HG03342 (cell line): ENCODE results near the gene LRP11.
"Not testable (repeated sequence)": the region's sequence is repeated elsewhere in the genome, so short reads cannot be mapped to it uniquely, and the experiment has no call there.

ENCODE experiments used
- ATAC-seq: cut with Tn5 transposase; IDR thresholded peaks from one replicate; pipeline ENCODE4 v1.9.1; 2021; ENCODE audit warnings: mild to moderate bottlenecking, moderate library complexity; ENCODE audit not compliant: unreplicated experiment

LRP11 gene

DNA sequence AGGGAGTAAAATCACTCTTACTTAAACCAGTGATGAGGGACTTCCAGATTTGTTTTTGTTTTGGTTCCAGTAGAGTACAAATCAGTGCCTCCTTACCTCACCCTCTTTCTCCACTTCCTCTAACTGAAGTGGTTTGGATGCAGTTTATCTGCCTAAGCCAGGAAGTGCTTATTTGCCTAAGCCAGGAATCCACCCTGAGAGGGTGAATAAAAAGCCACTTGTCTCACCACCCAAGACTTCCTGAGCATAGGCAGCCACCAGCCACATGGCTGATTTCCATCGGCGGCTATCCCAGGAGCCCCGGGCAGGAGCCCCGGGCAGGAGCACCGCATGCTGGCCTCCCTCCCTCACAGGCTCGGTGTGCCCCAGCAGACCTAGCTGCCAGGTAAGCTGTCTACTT, 12.0 kb downstream of the LRP11 start:
- peak; percentile 74 for ATAC-seq

DNA sequence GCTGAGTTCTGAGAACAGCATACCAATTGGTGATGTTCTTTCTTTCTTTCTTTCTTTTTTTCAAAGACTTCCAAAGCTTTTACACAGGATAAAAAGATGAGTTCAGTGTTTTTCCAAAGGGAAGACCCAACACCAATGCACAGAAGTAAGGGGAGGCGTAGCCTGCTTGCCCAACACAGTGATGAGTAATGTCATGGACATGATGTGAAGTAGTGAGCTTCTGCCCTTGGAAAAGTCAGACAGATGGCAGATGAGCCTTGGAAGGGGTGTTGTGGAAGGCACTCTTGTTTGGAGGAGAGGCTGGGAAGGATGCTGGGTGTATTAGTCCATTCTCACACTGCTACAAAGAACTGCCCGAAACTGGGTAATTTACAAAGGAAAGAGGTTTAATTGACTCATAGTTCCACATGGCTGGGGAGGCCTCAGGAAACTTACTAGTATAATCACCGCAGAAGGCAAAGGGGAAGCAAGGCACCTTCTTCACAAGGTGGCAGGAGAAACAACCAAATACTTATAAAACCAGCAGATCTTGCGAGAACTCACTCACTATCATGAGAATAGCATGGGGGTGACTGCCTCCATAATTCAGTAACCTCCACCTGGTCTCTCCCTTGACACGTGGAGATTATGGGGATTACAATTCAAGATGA, 12.6 kb downstream of the LRP11 start:
- ATAC-seq = no peak

DNA sequence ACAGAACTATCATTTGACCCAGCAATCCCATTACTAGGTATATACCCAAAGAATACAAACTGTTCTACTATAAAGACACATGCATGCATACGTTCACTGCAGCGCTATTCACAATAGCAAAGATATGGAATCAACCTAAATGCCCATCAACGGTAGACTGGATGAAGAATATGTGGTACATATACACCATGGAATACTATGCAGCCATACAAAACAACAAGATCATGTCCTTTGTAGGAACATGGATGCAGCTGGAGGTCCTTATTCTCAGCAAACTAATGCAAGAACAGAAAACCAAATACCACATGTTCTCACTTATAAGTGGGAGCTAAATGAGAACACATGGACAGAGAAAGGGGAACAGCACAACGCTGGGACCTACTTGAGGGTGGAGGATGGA, 15.8 kb downstream of the LRP11 start:
- ATAC-seq = not testable (repeated sequence)

DNA sequence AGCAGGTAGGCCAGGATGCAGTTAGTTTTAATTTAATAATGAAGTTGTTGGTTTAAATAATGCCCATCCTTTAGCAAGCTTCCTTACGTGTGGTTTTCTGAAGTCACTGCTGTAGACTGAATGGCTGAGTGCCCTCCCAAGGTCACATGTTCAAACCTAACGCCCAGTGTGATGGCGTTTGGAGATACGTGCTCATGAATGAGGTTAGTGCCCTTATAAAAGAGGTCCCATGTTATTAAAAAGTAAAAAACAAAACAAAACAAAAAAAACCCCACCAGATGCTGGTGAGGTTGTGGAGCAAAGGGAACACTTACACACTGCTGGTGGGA, 16.3 kb downstream of the LRP11 start:
- ATAC-seq = no peak

DNA sequence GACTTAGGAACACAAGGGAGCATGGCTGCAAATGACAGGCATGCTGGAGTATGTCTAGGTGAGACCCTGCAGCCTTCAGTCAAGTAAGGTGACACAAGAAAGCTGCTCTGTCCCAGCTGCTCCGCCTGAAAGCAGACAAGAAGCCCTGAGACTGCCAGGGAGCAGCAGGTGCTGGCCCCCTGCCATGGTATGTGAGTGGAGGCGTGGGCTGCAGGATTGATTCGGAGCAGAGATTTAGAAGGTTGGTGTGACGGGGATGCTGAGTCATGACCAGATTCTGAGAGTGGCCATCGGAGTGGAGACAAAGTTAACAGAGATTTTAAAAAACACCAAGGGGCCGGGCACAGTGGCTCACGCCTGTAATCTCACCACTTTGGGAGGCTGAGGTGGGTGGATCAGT, 17.8 kb downstream of the LRP11 start:
- ATAC-seq = no peak

DNA sequence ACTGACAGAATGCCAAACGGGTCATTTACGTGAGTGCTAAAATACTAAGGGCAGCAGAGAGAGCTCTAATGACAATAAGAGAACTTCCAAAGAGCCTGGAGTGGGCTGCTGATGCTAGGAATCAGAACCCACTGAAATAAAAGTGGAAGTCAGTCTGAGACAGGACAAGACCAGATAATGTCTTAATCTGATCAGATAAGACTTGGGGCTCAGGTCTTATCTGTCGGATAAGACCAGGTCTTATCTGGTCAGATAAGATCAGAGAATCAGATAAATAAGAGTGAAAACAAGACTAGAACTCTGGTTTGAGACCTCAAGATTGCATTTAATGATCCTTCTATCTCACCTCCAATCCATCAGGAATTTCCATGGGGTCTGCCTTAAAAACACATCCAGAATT, 18.6 kb downstream of the LRP11 start:
- no peak for ATAC-seq

DNA sequence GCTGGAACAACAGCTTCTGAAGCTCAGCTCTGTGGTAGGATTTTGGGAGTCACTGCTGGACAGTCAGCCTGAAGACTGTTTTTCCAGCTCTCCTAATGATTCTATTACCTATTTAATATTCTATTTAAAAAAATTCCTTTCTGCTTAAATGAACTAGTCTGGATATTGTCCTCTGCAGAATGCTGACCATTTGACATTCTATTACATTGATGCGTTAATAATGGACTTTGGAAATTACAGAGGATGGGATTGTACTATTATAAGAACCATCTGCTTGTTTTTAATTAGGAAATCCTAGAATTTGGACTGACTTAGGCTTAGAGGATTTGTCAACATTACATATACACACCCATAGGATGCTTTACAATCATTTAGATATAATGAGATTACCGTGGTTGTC, 19.7 kb downstream of the LRP11 start:
- no peak for ATAC-seq

DNA sequence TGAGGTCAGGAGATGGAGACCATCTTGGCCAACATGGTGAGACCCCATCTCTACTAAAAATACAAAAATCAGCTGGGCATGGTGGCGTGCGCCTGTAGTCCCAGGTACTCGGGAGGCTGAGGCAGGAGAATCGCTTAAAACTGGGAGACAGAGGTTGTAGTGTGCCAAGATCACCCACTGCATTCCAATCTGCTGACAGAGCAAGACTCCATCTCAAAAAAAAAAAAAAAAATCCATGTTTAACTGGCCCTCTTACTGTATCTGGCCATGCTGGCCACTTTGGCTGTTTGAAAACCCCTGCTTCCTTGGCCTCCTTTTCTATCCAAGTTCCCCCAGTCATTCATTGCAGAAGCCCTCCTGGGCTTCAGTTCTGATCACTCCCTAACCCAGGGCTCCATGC, 20.1 kb downstream of the LRP11 start:
- ATAC-seq = not testable (repeated sequence)

DNA sequence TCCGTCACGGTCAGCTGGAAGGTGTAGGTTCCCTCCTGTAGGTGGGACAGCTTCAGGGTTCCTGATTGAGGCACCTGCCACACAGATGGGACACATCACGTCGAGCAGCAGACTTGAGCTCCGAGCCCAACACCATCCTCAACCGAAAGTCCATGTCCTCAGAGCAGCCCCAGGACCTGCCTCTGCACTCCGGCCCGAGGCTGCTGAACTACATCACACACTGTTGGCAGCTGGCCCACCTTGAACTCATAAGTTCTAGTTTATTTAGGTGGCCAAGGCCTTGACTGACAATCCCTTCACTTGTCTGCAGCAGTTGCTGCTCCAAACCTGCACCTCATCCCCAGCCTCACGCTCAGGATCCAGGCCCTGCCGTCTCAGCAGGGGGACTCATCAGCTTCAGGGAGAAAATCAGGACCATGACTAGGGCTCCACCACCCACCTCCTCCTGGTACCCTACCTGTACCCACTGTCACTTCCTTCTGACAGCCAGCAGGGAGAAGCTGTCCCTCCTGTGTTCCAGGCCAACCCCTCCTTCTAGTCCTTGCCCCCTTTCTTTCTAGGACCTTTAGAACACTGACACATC, 21.0 kb downstream of the LRP11 start:
- no peak for ATAC-seq

DNA sequence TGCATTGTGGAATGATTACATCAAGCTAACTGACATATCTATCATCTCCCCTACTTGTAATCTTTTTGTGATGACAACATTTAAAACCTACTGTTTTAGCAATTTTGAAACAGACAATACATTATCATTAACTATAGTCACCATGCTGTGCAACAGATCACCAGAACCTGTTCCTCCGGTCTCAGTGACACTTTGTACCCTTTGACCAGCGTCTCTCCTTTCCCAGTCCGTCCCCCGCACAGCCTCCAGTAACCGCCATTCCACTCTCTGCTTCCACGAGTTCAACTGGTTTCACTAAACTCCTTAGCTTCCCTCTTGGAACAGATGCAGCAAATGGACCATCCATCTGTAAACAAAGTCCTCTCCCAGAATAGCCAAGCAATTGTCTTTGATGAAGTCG, 21.8 kb downstream of the LRP11 start:
- no peak for ATAC-seq

DNA sequence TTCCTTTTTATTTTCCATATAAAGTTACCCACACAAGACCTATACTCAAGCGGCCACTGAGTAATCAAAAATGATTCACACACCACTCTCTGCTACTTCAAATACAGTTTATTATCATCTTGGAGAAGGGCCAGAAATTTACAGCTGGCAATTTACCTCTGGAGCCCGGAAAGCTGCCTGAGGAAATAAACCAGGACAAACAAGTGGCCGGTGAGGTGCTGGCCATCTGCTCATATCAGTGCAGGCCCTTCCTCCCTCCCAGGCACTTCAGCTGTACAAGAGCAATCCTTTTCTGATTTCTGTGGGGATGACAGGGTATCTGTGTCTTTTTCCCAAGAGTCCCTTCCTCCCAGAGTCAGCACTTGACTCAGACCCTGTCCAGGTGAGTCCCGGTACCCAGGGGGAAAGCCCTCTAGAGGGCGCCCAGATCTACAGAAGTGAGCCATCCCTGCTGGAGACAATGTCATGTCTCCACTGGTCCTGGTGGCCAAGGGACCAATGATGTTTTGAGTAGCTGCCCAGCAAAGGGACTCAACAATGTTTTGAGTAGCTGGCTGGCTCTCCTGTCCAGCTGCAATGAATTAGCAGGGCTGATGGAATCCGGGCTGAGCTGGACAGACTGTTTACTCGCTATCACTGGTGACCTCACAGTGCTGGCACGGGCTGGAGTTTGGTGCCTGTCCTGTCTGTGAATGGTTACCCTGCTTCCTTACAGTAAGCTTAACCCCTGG, 23.6 kb downstream of the LRP11 start:
- no peak for ATAC-seq

DNA sequence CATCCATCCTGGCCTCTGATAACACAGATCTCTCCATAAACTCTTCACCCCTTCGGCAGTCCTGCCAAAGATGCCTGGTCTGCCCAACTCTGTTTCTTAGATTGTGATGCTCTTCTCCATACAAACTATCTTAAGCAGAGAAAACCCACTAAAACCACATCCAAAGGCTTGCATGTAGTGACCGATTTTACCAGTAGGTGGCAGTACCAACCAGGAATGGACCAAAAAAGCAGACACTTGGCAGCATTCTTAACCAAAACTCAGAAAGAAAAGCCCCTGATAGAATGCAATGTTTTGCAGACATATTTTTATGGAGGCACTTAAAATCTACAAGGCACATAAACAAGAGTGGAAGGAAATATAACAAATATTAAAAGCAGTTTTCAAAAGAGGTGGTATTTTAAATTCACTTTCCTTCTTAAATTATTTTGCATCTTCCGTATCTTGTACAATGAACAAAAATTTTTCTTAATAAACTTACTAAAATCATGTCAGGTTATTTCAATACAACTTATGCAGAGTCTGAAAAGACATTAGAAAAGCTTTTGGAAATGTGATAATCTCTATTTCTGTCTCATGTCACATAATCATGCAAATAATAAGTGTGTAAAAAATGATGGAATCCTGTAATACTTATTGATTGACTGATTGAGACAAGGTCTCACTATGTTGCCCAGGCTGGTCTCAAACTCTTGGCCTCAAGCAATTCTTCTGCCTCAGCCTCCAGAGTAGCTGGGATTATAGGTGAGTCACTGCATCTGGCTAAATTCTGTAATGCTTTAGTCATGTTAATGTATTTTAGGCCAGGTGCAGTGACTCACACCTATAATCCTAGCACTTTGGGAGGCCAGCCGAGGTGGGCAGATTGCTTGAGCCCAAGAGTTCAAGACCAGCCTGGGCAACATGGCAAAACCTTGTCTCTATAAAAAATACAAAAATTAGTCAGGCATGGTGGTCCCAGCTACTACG, 29.4 kb downstream of the LRP11 start:
- ATAC-seq = no peak

DNA sequence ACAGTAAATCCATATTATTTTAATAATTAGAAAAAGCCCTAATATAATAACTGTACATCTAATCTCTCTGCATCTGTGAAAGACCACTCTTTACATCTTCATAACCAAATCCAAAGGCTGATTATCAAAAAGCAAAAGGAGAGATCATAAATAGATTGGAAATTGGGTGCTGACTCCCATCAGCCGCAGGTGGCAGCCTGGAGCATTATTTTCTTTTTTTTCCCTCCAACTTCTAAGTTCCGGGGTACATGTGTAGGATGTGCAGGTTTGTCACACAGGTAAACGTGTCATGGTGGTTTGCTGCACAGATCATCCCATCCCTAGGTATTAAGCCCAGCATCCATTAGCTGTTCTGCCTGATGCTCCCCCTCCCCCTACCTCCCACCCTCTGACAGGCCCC, 30.5 kb downstream of the LRP11 start:
- ATAC-seq = no peak

DNA sequence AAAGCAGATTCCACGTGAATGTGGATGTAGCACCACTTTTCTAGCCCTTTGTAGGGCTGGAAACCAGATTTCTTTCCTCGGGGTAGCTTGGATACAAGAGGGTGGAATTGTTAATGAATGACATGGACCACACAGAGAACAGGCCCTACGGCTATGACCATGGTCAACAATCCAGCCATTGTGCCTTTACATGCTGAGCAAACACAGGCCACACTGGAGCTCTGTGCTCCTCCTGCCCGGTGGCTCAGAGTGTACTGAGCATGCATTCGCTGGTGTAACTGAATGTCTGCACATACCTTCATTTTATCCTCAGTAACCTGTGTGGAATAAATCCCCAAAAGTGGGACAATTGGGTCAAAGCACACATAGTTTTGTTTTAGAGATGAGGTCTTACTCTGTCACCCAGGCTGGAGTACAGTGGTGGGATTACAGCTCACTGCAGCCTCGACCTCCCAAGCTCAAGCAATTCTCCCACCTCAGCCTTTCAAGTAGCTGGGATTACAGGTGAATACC, 32.8 kb downstream of the LRP11 start:
- ATAC-seq = no peak

DNA sequence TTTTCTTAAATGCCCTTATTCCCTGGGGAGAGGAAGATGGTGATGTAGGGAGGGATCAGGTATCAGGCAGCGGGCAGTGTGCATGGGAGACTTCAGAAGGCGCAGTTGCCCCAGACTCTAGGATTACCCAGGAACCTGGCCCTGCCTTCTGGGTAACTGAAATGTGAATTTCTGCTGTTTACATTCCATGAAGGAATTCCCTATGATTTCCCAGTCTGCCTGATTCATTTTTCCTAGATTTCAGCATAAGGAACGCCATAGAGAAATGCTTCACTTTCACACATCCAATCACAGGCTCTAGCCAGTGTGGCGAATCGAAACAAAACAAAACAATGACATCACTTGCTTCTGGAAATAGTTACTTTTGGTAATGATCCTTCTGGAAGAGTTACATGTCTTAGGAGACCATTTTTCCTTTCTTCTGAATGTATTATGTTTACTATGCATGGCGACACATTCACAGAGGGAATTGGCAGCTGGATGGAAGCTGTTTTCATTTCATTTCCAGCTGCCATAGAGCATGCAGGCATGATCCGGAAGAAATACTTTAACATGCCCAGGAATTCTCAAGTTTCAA, 33.3 kb downstream of the LRP11 start:
- no peak for ATAC-seq

DNA sequence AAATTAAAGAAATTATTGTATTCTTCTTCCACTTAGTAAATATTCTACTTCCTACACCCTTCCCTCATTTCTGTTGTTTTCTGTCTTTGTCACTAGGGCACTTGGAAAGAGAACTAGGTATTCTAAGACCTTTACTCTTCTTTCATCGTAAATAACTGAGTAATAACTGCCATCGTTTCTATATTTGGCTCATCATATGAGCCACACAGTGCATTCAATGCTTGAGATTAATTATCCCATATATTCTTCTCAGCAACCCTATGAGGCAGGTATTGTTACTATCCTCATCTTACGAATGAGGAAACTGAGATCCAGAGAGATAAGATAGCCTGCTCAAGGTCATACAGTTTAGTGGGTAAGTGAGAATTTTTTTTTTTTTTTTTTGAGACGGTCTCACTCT, 38.9 kb downstream of the LRP11 start:
- ATAC-seq = no peak

DNA sequence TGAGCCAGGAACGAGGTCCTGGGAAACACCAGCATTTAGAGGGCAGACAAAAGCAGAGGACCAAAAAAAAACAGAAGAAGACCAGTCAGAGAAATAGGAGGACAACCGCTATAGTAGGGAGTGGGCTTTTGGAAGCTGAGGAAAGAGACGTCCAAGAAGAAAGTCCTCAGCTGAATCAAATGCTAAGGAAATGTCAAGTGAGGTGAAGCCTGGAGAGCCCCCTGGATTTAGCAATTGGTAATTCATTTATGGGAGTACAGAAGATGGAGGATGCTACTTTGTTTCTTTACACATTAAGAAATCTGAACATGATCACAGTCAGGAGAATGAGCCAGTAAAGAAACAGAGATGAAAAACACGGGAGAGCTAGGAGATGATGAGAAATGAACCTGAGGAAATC, 41.1 kb downstream of the LRP11 start:
- no peak for ATAC-seq

DNA sequence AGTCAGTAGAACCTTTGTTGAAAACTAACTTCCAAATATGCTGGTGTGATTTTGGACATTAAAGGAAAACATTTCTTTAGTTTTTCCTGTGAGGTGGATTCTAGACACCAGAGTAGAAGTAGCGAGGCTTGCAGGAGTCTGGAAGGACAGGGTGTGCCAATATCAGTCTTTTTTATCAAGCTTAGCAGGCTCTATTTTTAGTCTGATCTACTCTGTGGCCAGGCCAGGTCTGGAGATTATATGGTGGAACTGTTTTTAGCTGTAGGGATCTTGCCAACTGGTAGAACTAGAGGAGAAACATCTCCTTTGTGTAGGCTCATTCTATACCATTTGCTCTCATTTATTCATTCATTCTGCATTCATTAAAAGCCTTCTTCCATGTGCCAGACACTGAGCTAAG, 42.7 kb downstream of the LRP11 start:
- no peak for ATAC-seq

DNA sequence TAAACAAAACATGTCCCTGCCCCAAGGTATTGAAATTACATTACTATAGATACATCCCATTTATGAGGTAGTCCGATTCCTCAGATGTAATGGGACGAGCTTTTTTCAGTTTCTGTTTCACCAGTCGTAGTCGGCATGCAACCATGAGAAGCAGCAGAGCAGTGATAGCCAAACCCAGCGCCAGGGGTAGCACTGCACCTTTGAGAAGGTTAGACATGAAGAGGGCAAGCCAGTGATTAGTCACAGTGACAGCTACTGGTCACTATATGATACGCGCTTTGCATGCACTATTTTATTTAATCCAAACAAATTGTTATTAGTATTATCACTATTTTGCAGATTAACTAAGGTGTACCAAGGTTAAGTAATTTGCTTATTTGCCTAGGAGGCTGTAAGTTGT, 43.7 kb downstream of the LRP11 start:
- ATAC-seq = no peak

DNA sequence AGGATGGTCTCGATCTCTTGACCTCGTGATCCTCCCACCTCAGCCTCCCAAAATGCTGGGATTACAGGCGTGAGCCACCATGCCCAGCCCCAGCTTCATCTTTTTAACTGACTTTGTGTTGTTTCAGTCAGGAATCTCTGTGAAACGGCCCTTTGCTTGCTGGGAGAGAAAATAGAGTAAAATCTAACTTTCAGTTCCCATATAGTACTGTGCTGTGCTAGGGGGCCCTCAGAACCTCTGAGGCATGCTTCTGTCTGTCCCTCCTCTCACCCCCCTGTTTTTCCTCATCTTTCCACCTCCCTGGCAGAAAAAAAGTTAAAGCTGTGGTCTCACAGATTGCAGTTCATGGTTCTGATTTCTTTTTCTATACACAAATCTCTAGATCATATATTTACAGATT, 48.4 kb downstream of the LRP11 start:
- ATAC-seq = no peak

DNA sequence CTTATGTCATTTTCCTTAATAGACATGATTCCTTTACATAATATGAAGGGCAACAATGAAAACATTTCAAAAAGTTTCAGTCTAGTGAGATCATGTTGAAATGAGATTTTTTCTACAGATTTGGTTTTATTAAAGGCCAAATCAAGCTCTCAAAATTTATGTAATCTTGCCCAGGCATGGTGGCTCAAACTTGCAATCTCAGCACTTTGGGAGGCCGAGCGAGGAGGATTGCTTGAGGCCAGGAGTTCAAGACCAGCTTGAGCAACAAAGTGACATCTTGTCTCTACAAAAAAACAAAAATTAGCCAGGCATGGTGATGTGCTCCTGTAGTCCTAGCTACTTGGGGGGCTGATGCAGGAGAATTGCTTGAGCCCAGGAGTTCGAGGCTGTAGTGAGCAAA, 50.8 kb downstream of the LRP11 start:
- ATAC-seq = no peak
